Sigmoid colon (tissue), 4 donors: Measurements from ENCODE around the gene USH2A.

Source experiments
- CTCF ChIP-seq, 4 experiments: fragments of 450-650 bp in 3 of 4; fragments of 200-600 bp in 1 of 4; IDR thresholded peaks; one replicate each; pipeline ENCODE4 v1.5.1; 2016 to 2019; ENCODE audit warnings: antibody characterized with exemption in 4 of 4, mild to moderate bottlenecking in 3 of 4, moderate library complexity in 2 of 4
- POLR2A ChIP-seq, 2 donors: fragments of 450-650 bp; IDR thresholded peaks; one replicate each; pipeline ENCODE4 v1.6.1; 2016; ENCODE audit warnings: antibody characterized with exemption in 2 of 2, mild to moderate bottlenecking in 2 of 2, moderate library complexity in 2 of 2
- POLR2AphosphoS5 ChIP-seq, 4 donors: sonication (generic); formaldehyde crosslinking; IDR thresholded peaks; one replicate each; pipeline ENCODE4 v1.6.1; 2017; ENCODE audit warnings: antibody characterized with exemption in 4 of 4

GRCh38 chr1:215807911-215808436, 615.3 kb downstream of the USH2A start:
- no peak for TF ChIP-seq CTCF (IDR thresholded peaks at IDR 0.05)
- TF ChIP-seq POLR2A (IDR thresholded peaks at IDR 0.05): no peak
- no peak for TF ChIP-seq POLR2AphosphoS5 (IDR thresholded peaks at IDR 0.05)
